PC-9 (cell line): Measurements from ENCODE around the gene CELF4.

Experiments
- CTCF ChIP-seq: fragments of 200-600 bp; sonication (generic); conservative IDR thresholded peaks from 2 replicates; pipeline ENCODE4 v1.6.1; 2017; ENCODE audit warnings: mixed run types, antibody characterized with exemption, mild to moderate bottlenecking, moderate library complexity
- EZH2 ChIP-seq: fragments of 200-600 bp; sonication (generic); IDR thresholded peaks from 2 replicates; pipeline ENCODE4 v1.8.0; 2017; ENCODE audit warnings: antibody characterized with exemption, low read depth

GRCh38 chr18:37544217-37544616 lies 21.4 kb downstream of the CELF4 start:
- TF ChIP-seq CTCF (no peak), EZH2 (no peak)
